ENCODE measurements around the gene ERBB4. TPM values are rescaled to one million over a fixed set of nuclear protein-coding genes. Genes with fewer than 3 reads are reported as not detected.

Gene ERBB4
- total RNA-seq, 4 donors from 2014 or later, result 1.6 to 5.7 (median 3.5) TPM

GRCh38 chr2:211948932-211949331, 589.7 kb downstream of the ERBB4 start:
- intact Hi-C loops (cut with DNase I; ENCODE audit: low total_unique reads) (no loop called here), in situ Hi-C loops (cut with MboI; ENCODE audit: low sequenced_read_pairs in 4 of 4) (no loop called here)
- Histone ChIP-seq H3K27me3 (no peaks in the 10 kb centered on the region), H3K4me3 (no peak overlapping the region), H3K36me3 (no peaks in the 10 kb centered on the region), H3K27ac (no peak overlapping the region), H3K4me1 (no peaks in the 10 kb centered on the region), H3K9me3 (no peaks in the 10 kb centered on the region)
- no peak for DNase-seq
- ATAC-seq, result no peak
- TF ChIP-seq POLR2A (IDR thresholded peaks at IDR 0.05) (no peak), CTCF (IDR thresholded peaks at IDR 0.05 in 4 of 5, conservative IDR thresholded peaks at IDR 0.05 in 1 of 5) (no peak)

- intact Hi-C loops (cut with DNase I; ENCODE audit: low total_unique reads), result no loop called here
- no peaks in the 10 kb centered on the region for H3K27me3 ChIP-seq
- H3K27ac ChIP-seq, result no peak overlapping the region
- in situ Hi-C loops (cut with MboI; ENCODE audit: low sequenced_read_pairs in 4 of 4), result no loop called here
- no peak for ATAC-seq
- TF ChIP-seq POLR2A (IDR thresholded peaks at IDR 0.05), result no peak
- no peak for TF ChIP-seq CTCF (IDR thresholded peaks at IDR 0.05 in 4 of 5, conservative IDR thresholded peaks at IDR 0.05 in 1 of 5)
- no peaks in the 10 kb centered on the region for H3K36me3 ChIP-seq
- H3K9me3 ChIP-seq, result no peaks in the 10 kb centered on the region
- no peak for DNase-seq
- peaks cover 5 to 15% of the 10 kb centered on the region in 2 donors for H3K4me1 ChIP-seq
- no peak overlapping the region for H3K4me3 ChIP-seq
Measured at GRCh38 chr2:211946960-211947359, 591.6 kb downstream of the ERBB4 start.

- H3K9me3 ChIP-seq, result no peaks in the 10 kb centered on the region
- no peak for ATAC-seq
- H3K4me3 ChIP-seq, result no peak overlapping the region
- H3K36me3 ChIP-seq, result no peaks in the 10 kb centered on the region
- peaks cover 12 to 25% of the 10 kb centered on the region in 2 donors for H3K4me1 ChIP-seq
- H3K27ac ChIP-seq, result no peak overlapping the region
- no peak for TF ChIP-seq CTCF (IDR thresholded peaks at IDR 0.05 in 4 of 5, conservative IDR thresholded peaks at IDR 0.05 in 1 of 5)
- TF ChIP-seq POLR2A (IDR thresholded peaks at IDR 0.05), result no peak
- no peaks in the 10 kb centered on the region for H3K27me3 ChIP-seq
- intact Hi-C loops (cut with DNase I; ENCODE audit: low total_unique reads) (no loop called here), in situ Hi-C loops (cut with MboI; ENCODE audit: low sequenced_read_pairs in 4 of 4) (no loop called here)
- no peak for DNase-seq
Measured at GRCh38 chr2:211944572-211944971, 594.0 kb downstream of the ERBB4 start.

DNA sequence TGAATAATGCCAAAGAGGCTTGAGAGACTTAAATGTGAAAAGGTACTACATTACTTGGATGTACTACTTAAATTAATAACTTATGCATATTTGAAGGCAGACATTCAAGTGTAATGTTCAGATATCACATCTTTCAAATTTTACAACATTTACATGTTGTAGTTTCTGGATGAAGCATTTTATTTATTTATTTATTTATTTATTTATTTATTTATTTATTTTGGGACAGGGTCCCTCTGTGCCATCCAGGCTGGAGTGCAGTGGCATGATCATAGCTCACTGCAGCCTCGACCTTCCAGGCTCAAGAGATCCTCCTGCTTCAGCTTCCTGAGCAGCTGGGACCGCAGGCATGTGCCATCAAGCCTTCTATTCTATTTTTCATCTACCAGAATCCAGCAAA, 596.4 kb downstream of the ERBB4 start:
- Histone ChIP-seq H3K9me3 (no peaks in the 10 kb centered on the region), H3K27ac (peak overlapping the region in 1 of 4 donors; percentile 10), H3K4me3 (no peak overlapping the region), H3K4me1 (peaks cover 12 to 25% of the 10 kb centered on the region in 2 donors), H3K27me3 (no peaks in the 10 kb centered on the region), H3K36me3 (no peaks in the 10 kb centered on the region)
- intact Hi-C loops (cut with DNase I; ENCODE audit: low total_unique reads) (no loop called here), in situ Hi-C loops (cut with MboI; ENCODE audit: low sequenced_read_pairs in 4 of 4) (no loop called here)
- TF ChIP-seq POLR2A (IDR thresholded peaks at IDR 0.05) (no peak), CTCF (IDR thresholded peaks at IDR 0.05 in 4 of 5, conservative IDR thresholded peaks at IDR 0.05 in 1 of 5) (no peak)
- no peak for ATAC-seq
- no peak for DNase-seq

GRCh38 chr2:211941216-211941747, 597.3 kb downstream of the ERBB4 start:
- Histone ChIP-seq H3K4me1 (peaks cover 12 to 25% of the 10 kb centered on the region in 2 donors), H3K36me3 (no peaks in the 10 kb centered on the region), H3K27ac (peak overlapping the region in 2 of 4 donors; percentile 11 to 13), H3K4me3 (no peak overlapping the region), H3K9me3 (no peaks in the 10 kb centered on the region), H3K27me3 (no peaks in the 10 kb centered on the region)
- intact Hi-C loops (cut with DNase I; ENCODE audit: low total_unique reads), result no loop called here
- TF ChIP-seq POLR2A (IDR thresholded peaks at IDR 0.05), result no peak
- TF ChIP-seq CTCF (IDR thresholded peaks at IDR 0.05 in 4 of 5, conservative IDR thresholded peaks at IDR 0.05 in 1 of 5), result no peak
- peak; percentile 2 to 42 for DNase-seq
- peak; percentile 80 to 96 for ATAC-seq
- in situ Hi-C loops (cut with MboI; ENCODE audit: low sequenced_read_pairs in 4 of 4), result no loop called here

All from gastrocnemius medialis (tissue), 4 donors.